ENCODE results near the gene ESAM.

ESAM gene, protein sequence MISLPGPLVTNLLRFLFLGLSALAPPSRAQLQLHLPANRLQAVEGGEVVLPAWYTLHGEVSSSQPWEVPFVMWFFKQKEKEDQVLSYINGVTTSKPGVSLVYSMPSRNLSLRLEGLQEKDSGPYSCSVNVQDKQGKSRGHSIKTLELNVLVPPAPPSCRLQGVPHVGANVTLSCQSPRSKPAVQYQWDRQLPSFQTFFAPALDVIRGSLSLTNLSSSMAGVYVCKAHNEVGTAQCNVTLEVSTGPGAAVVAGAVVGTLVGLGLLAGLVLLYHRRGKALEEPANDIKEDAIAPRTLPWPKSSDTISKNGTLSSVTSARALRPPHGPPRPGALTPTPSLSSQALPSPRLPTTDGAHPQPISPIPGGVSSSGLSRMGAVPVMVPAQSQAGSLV

DNA sequence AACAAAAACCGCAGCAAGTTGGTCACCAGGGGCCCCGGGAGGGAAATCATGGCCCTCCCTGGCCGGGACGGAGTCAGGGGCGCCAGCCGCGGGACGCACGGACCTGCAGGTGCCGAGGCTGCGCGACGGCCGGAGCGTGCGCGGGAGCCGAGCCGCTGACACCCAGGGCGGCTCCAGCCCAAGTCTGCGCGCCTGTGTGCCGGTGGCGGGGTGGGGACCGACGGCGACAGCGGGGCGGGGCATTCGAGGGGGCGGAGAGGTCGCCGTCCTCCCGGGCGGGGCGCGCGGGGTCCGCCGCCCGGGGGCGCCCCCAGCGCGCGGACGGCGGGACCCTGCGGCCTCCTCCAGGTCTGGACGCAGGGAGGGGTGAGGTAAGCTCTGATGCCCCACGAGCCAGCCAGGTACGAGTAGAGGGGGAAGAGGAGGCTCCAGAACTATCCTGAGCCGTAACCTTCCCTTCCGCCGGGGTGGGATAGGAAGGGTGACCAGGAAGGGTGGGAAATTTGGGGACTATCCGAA is at the start of gene ESAM:
ESAM (minus strand) TSS at position 186 of the 519 bp plus-strand sequence; CDS start at position 50, 136 bp downstream.
- DNase-seq: peak; percentile 69

DNA sequence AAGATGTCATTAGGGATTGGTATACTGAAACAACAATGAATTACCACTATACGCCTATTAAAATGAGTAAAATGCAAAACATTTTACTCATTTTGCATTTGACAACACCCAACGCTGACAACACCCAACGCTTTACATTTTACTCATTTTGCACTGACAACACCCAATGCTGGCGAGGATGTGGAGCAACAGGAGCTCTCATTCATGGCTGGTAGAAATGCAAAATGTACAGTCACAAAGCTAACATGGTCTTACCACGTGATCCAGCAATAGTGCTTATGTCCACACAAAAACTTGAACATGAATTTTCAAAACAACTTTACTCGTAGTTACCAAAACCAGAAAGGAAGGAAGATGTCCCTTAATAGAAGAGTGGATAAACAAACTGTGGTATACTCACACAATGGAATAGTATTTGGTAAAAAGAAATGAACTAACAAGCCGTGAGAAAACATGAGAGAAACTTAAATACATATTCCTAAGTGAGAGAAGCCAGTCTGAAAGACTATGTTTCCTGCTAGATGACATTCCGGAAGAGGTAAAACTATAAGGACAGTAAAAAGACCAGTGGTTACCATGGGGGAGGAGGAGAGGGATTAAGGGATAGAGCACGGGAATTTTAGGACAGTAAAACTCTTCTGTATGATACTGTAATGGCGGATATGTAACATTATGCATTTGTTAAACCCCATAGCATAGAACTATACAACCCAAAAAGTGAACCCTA is 49.5 kb upstream of the ESAM start:
- no peak for DNase-seq

DNA sequence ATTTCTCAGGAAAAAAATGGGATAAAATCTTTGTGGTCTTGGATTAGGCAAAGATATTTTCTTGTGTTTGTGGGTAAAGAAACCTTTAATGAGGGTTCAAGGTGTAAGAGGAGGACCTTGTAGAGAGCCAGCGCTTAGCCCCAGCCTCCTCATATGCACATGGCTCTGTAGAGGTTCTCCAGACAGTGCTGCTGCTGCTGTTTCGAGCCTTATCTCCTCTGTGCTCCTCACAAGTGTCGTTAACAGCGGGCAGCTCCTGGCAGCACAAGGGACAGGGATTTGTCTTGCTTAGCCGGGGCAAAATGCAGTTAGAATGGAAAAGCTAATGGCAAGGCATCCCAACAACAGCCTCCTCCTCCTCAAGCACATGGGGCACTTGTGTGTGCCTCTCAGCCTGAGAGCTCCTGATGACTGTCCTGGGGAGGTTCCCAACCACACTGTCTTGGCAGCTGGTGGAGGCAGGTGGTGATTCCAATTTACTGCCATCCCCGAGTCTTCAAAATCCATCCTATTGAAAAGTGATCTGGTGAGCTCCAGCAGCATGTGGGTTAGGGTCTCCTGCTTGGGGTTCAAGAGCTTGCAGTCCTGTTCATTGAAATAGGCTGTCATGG is 45.7 kb upstream of the ESAM start:
- no peak for DNase-seq

- no peak for DNase-seq
Measured at GRCh38 chr11:124807201-124807600, 45.1 kb upstream of the ESAM start.

GRCh38 chr11:124804884-124805283 is 42.8 kb upstream of the ESAM start:
- DNase-seq: no peak

GRCh38 chr11:124801636-124802312 is 39.7 kb upstream of the ESAM start:
- DNase-seq: no peak

GRCh38 chr11:124801014-124801413 is 38.9 kb upstream of the ESAM start:
- DNase-seq: no peak

DNA sequence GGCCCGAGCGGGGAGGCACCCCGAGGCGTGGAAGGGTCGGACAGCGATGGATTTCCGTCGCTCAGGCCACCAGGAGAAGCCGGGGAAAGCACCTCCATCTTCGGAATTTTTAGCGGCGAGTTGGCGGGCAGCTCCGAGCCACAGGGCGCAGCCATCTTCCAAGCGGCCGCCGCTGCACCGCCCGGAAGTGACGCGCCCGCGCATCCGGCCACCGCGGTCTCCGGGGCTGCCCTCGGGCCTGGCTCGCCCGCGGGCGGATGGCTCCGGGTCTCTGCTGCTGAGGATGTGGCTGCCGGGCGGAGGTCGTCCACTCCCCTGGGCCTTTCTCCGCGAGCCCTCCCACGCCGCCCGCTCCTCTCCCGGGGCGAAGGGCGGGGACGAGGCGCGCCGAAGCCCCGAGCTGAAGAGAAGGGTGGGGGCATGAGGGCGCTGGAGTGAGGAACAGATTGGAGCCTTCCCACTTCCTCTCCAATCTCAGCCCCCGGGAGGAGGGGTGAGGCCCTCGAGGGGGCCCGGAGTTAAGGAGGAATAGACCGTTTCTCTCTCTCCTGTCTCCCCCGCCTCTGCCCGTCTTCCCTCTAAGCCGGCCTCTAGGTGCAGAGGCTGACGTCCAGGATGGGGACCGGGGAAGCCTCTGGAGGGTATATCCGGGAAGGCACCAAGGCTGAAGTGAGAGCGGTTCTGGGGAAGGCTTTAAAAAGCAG is 38.3 kb upstream of the ESAM start, which contains the start of gene MSANTD2:
MSANTD2 (minus strand) TSS at position 181 of the 704 bp plus-strand sequence; CDS start at position 155, 26 bp downstream.
- peak; percentile 73 for DNase-seq

GRCh38 chr11:124799348-124800225 is 37.5 kb upstream of the ESAM start:
- peak; percentile 45 for DNase-seq

GRCh38 chr11:124798991-124799347 is 36.9 kb upstream of the ESAM start:
- DNase-seq: no peak

DNA sequence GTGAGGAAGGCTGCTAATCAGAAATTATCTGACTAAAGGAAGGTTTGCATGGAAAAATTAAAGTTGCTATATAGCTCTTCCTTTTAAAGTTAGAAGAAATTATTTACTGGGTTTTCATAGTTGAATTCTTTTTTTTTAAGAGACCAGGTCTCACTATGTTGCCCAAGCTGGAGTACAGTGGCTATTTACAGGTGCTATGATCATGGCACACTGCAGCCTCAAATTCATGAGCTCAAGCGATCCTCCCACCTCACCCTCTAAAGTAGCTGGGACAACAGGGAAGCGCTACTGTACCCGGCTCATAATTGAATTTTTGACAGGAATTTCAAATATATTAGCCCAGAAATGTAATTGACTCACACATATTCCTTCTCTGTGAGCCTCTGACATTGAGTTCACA is 34.2 kb upstream of the ESAM start:
- DNase-seq: no peak

- DNase-seq: no peak
Measured at GRCh38 chr11:124793466-124794278, 31.6 kb upstream of the ESAM start.

GRCh38 chr11:124791626-124792341 is 29.7 kb upstream of the ESAM start:
- no peak for DNase-seq

DNA sequence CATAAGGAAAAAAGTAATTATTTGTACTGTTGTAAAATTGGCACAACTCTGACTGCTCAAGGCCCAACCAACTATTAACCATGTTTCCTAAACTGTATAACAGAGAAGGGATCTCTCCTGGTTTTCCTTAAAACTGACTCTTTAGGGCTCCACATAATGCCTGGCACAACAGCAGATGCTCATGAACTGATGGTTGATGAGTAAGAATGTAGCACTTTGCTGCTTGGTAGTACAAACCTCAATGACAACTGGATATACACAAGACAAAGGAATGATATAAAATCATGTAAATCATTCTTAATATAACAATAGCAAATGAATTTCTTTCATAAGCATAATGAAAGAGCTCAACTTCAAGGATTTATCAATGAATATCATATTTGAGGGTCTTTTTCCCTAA is 26.4 kb upstream of the ESAM start:
- no peak for DNase-seq

GRCh38 chr11:124784051-124784450 is 22.0 kb upstream of the ESAM start:
- no peak for DNase-seq

DNA sequence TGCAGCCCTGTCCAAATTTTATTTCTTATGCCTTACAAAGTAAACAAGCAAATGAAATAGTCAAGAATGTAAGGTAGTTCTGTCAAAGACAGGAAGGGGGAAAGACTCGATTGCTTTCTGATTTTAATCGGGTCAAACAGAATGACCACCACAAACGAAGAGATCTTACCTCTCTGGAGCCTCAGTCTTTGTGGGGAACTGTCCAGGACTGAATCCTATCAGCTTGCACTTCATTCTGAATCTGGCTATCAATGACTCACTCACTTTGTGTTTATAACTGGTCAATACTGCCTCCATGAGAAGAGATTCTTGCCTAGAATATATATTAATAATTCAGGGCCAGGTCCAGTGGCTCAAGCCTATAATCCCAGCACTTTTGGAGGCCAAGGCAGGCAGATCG is 20.9 kb upstream of the ESAM start:
- DNase-seq: no peak

- no peak for DNase-seq
Measured at GRCh38 chr11:124779568-124779967, 17.5 kb upstream of the ESAM start.

GRCh38 chr11:124778281-124778680 is 16.2 kb upstream of the ESAM start:
- no peak for DNase-seq

GRCh38 chr11:124776865-124777645 is 15.0 kb upstream of the ESAM start:
- DNase-seq: no peak
